GM21526 (cell line): Measurements from ENCODE around the gene TBC1D22A.

Source experiments
- ATAC-seq: cut with Tn5 transposase; IDR thresholded peaks from one replicate; pipeline ENCODE4 v1.9.1; 2021; ENCODE audit warnings: moderate library complexity; ENCODE audit not compliant: unreplicated experiment, low FRiP score

Gene TBC1D22A

DNA sequence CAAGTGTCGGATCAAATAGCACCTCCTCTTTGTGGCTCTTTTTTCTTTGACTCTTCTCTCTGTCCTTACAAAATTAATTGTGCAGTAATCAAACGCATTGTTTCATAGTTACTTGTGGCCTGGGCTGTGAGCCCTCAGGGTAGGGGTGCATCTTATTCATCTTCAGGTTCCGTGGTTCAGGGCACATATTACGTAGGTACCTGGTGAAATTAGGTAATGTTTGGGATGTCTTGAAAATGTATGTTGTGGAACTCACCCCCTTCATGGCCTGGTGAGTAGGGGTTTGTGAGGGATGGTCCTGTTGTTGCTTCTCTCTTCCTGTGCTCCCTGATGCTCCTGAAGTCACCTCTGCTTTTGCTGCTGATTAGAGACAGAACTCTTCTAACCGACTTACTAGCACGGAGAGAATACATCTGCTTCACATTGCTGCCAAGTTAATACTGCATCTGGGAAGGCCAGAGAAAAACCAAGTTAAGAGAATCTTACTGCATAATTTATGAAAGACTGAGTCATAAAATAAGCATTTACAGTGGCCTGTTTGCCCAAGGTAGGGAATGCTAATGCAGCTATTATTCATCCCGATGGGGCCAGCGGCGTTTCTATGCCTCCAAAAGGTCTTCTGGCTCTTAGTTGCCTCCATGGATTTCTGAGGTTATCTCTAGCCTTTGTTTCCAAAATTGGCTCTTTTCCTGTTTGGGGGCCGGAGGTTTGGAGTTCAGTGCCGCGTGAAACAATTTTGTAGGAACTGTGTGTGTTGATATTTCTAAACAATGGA lies 66.9 kb downstream of the TBC1D22A start:
- no peak for ATAC-seq

GRCh38 chr22:46829941-46830715 lies 67.7 kb downstream of the TBC1D22A start:
- no peak for ATAC-seq

GRCh38 chr22:46830841-46831240 lies 68.4 kb downstream of the TBC1D22A start:
- ATAC-seq, result no peak

GRCh38 chr22:46833228-46833627 lies 70.8 kb downstream of the TBC1D22A start:
- ATAC-seq, result no peak

GRCh38 chr22:46834021-46834737 lies 71.7 kb downstream of the TBC1D22A start:
- ATAC-seq, result no peak

- ATAC-seq, result no peak
These were observed 72.8 kb downstream of the TBC1D22A start for GRCh38 chr22:46835288-46835687.

- no peak for ATAC-seq
These were observed 73.2 kb downstream of the TBC1D22A start for GRCh38 chr22:46835693-46836092.

GRCh38 chr22:46841522-46841921 lies 79.1 kb downstream of the TBC1D22A start:
- no peak for ATAC-seq

DNA sequence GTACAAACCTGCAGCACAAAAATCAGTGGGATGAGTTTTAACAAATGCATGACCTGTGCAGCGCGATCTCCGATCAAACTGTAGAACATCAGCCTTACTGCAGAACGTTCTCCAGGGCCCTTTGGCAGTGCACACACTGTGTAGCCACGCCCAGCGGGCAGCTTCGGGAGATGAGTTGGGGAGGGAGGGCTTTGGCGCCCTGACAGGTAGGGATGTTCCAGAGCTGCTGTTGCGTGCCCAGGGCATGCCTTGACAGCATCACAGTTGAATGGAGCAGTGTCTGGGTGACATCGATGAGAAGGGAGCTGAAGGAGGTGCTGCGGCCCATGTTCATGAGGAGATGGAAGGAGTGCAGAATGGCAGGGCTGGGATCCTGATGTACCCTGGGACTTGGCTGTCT lies 80.2 kb downstream of the TBC1D22A start:
- no peak for ATAC-seq

GRCh38 chr22:46843821-46844255 lies 81.4 kb downstream of the TBC1D22A start:
- ATAC-seq, result no peak

GRCh38 chr22:46844606-46845210 lies 82.3 kb downstream of the TBC1D22A start:
- no peak for ATAC-seq

- no peak for ATAC-seq
These were observed 83.1 kb downstream of the TBC1D22A start for GRCh38 chr22:46845296-46846149.

DNA sequence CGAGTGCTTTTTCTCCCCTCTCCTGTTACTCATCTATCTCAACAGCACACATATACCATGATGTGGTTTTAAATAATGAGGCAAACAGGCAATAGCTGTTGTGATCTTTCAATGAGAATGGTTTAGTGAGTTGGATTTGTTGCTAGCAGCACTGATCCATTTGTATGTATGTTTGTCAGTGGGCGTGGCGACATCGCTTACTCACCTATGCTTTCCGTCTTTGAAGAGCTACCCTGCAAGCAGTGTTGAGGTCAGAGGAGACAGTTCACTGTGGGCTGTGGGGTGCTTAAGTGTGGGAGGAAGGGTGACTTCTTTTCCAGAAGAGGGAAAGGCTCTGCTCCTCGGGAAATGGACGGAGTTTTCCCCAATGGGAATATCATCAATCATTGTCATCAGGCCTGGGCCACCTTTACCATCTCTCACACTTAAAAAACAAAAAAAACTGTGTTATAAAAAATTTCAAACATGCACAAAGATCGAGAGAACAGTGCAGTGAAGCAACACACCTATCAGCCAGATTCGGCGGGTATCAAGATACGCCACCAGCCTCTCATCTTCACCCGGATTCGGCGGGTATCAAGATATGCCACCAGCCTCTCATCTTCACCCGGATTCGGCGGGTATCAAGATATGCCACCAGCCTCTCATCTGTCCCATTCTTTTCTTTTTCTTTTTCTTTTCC lies 83.8 kb downstream of the TBC1D22A start:
- ATAC-seq, result no peak

- no peak for ATAC-seq
These were observed 84.4 kb downstream of the TBC1D22A start for GRCh38 chr22:46846832-46847355.

DNA sequence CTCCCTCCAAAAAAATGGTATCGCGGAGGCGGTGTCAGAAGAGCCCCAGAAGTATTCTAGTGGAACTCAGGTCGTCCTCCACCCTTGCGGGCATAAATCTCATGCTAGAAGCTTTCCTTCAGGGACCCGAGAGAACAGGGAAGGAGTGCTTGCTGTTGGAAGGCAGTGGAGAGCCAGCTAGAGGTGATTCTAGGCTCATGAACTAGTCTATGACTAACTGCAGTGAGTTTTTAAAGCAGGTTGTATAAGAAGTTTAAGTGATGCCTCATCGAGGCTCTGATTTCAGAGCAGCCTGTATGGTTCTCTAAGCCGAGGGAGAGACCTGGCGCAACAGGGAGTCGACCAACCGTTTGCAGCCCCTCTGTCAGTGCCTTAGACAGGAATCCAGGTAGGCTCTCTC lies 85.7 kb downstream of the TBC1D22A start:
- ATAC-seq, result no peak

DNA sequence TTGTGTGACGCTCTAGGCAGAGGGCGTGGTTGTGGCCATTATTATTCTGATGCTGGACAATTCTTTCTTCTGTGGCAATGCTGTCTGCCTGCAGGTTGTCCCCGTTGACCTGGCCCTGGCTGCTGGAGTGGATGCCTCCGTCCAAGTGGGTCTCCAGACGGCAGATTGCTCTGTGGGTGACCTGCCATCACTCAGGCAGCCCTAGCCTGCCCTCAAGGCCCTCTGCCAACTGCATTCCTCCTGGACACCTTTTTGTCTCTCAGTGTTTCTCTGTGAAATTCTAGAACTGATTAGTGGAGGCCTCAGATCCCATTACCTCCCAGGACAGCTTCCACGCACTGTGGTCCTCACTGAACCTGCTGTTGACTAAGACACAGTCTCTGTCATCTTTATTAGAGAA lies 86.7 kb downstream of the TBC1D22A start:
- ATAC-seq, result no peak

DNA sequence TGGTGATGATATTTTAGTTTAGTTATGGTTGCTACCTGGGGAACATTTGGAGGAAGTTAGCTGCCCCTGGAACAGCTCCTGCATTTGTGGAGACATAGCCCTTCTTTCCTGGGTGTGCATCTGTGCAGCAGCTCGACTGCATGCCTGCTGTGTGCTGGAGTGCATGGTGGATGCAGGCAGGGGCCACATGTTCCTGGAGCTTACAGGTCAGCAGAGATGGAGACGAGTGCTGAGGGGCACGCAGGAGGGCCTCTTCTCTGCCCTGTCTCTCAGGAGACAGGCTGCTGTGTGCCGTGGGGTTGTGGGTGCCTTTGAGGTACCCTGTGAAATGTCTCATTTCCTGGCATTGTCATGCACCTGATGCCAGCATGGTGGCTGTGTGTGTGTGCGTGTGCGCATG lies 87.5 kb downstream of the TBC1D22A start:
- ATAC-seq, result no peak

GRCh38 chr22:46851311-46851710 lies 88.9 kb downstream of the TBC1D22A start:
- no peak for ATAC-seq

- ATAC-seq, result no peak
These were observed 89.5 kb downstream of the TBC1D22A start for GRCh38 chr22:46851941-46852340.
